K562 (cell line): Measurements from ENCODE around the gene ADGRL3. TPM values are rescaled to one million over a fixed set of nuclear protein-coding genes. Genes with fewer than 3 reads are reported as not detected.

Experiments
- ATAC-seq: fragments of 200-7000 bp; cut with Tn5 transposase; 3 replicates; pipeline ENCODE4 v1.9.1; 2020; ENCODE audit warnings: moderate library complexity
- BruUV-seq: library from RNA; stranded (reverse); fragments of 400-500 nt; replicated peaks from 2 replicates; lab custom pipeline; 2021; lab: Mats Ljungman, UMichigan
- CTCF ChIA-PET: fragments of 300-600 bp; formaldehyde crosslinking; extraction: SDS; loops from one replicate; lab custom pipeline; 2021; ENCODE audit warnings: low intra/inter-chr PET ratio; lab: Yijun Ruan, JAX
- POLR2A ChIA-PET: fragments of 300-600, 350-650 bp; sonication (Branson Sonifier 250); formaldehyde crosslinking; extraction: SDS; loops from one replicate; lab custom pipeline; 2021; ENCODE audit warnings: antibody characterized with exemption, inconsistent platforms; lab: Yijun Ruan, JAX
- DNase-seq, 4 experiments: peaks; one replicate each; pipeline versions ENCODE4 v3.0.0 to v3.0.0-alpha.2; 2011 to 2018; ENCODE audit warnings: low spot score in 3 of 4, mixed read lengths in 3 of 4; ENCODE audit errors: extremely low read depth in 1 of 4
- FAIRE-seq: peaks from 2 replicates; lab custom pipeline; 2011; peaks lifted over from hg19 to GRCh38; lab: Jason Lieb, UNC
- H2AFZ ChIP-seq: 2 replicates; pipeline ENCODE4 v1.6.0; 2011; ENCODE audit warnings: low read depth, low read length, control low read depth, inconsistent platforms
- H3K27ac ChIP-seq: fragments of 200-600 bp; 3 replicates; pipeline ENCODE4 v1.8.0; 2011; ENCODE audit warnings: low read depth, mild to moderate bottlenecking, control low read depth, inconsistent platforms, low read length, moderate library complexity, mixed read lengths; ENCODE audit errors: extremely low read depth
- H3K27me3 ChIP-seq, 2 experiments: fragments of 300-600 bp in 1 of 2; 2 replicates in 1 of 2; 3 replicates in 1 of 2; pipeline versions ENCODE4 v1.6.0 to v1.8.0; 2011; ENCODE audit warnings: inconsistent platforms in 2 of 2, low read length in 2 of 2, mild to moderate bottlenecking in 1 of 2, mixed read lengths in 1 of 2, moderate library complexity in 1 of 2; ENCODE audit not compliant: control insufficient read depth in 2 of 2, insufficient read depth in 2 of 2
- H3K36me3 ChIP-seq: fragments of 300-600 bp; 3 replicates; pipeline ENCODE4 v1.8.0; 2011; ENCODE audit warnings: mild to moderate bottlenecking, low read length, inconsistent platforms; ENCODE audit not compliant: control insufficient read depth, insufficient read depth
- H3K4me1 ChIP-seq, 2 experiments: fragments of 200-600 bp in 1 of 2; replicated peaks in 1 of 2; 2 replicates in 1 of 2; 3 replicates in 1 of 2; pipeline versions ENCODE4 v1.5.1 to v1.8.0; 2011; ENCODE audit warnings: inconsistent platforms in 2 of 2, low read length in 2 of 2, mild to moderate bottlenecking in 1 of 2, mixed read lengths in 1 of 2, moderate library complexity in 1 of 2; ENCODE audit not compliant: control insufficient read depth in 2 of 2, insufficient read depth in 2 of 2
- H3K4me2 ChIP-seq: 2 replicates; pipeline ENCODE4 v1.6.1; 2011; ENCODE audit warnings: low read length, control low read depth, inconsistent platforms, mixed read lengths; ENCODE audit not compliant: insufficient read depth
- H3K4me3 ChIP-seq: fragments of 200-600 bp; sonication (generic), shearing (Covaris generic); 2 replicates; pipeline ENCODE4 v1.5.1; 2016; ENCODE audit warnings: control low read depth, inconsistent platforms
- H3K79me2 ChIP-seq: fragments of 200-600 bp; 3 replicates; pipeline ENCODE4 v1.8.0; 2011; ENCODE audit warnings: low read length, inconsistent platforms; ENCODE audit not compliant: control insufficient read depth, insufficient read depth
- H3K9ac ChIP-seq, 2 experiments: 2 replicates each; pipeline versions ENCODE4 v1.6.0 to v1.6.1; 2011; ENCODE audit warnings: low read depth in 2 of 2, low read length in 2 of 2, control low read depth in 1 of 2, inconsistent platforms in 1 of 2, mild to moderate bottlenecking in 1 of 2, mixed read lengths in 1 of 2; ENCODE audit not compliant: insufficient read depth in 1 of 2
- H3K9me1 ChIP-seq: one replicate; pipeline ENCODE4 v1.6.0; 2011; ENCODE audit warnings: inconsistent platforms, mild to moderate bottlenecking, low read length, moderate library complexity; ENCODE audit not compliant: control insufficient read depth, insufficient read depth
- H3K9me3 ChIP-seq: replicated peaks from 2 replicates; pipeline ENCODE4 v1.5.1; 2011; ENCODE audit warnings: low read depth, low read length, inconsistent platforms; ENCODE audit not compliant: control insufficient read depth, insufficient read depth
- H4K20me1 ChIP-seq: replicated peaks from 2 replicates; pipeline ENCODE4 v1.6.1; 2011; ENCODE audit warnings: low read length, inconsistent platforms, mixed read lengths; ENCODE audit not compliant: control insufficient read depth, insufficient read depth
- DACH1 ChIP-seq: fragments of 450-650 bp; IDR thresholded peaks from 2 replicates; pipeline ENCODE4 v1.6.1; 2018; ENCODE audit not compliant: partially characterized antibody
- ELK3 ChIP-seq: fragments of 450-650 bp; formaldehyde crosslinking; IDR thresholded peaks from 2 replicates; pipeline ENCODE4 v1.4.0; 2020; ENCODE audit warnings: mild to moderate bottlenecking
- NCOA6 ChIP-seq: fragments of 450-650 bp; IDR thresholded peaks from 2 replicates; pipeline ENCODE4 v1.6.1; 2017; ENCODE audit warnings: mild to moderate bottlenecking
- SIN3B ChIP-seq: fragments of 450-650 bp; IDR thresholded peaks from 2 replicates; pipeline ENCODE4 v1.6.1; 2017; ENCODE audit warnings: low read depth, mild to moderate bottlenecking, moderate library complexity
- SREBF2 ChIP-seq: sonication (generic); formaldehyde crosslinking; IDR thresholded peaks from 2 replicates; pipeline ENCODE4 v1.4.0; 2020; ENCODE audit warnings: mild to moderate bottlenecking, missing genetic modification reagents
- STAG1 ChIP-seq: sonication (generic); formaldehyde crosslinking; IDR thresholded peaks from 2 replicates; pipeline ENCODE4 v1.5.0; 2020; ENCODE audit warnings: missing genetic modification reagents, borderline replicate concordance
- TCF7 ChIP-seq: sonication (generic); IDR thresholded peaks from 2 replicates; pipeline ENCODE4 v1.6.1; 2016; ENCODE audit warnings: antibody characterized with exemption, borderline replicate concordance
- ZBTB9 ChIP-seq: fragments of 450-650 bp; formaldehyde crosslinking; IDR thresholded peaks from 2 replicates; pipeline ENCODE4 v1.4.0; 2020; ENCODE audit warnings: mild to moderate bottlenecking, moderate library complexity
- ZC3H4 ChIP-seq: sonication (generic); formaldehyde crosslinking; IDR thresholded peaks from 2 replicates; pipeline ENCODE4 v1.9.0; 2021; ENCODE audit warnings: missing genetic modification reagents, borderline replicate concordance
- WGBS: fragments of 100-300 bp; shearing (Covaris generic); methylation state at CpG from one replicate; pipeline ENCODE4 v1.1.6; 2016; ENCODE audit warnings: low coverage, mixed read lengths; ENCODE audit not compliant: insufficient coverage; ENCODE audit errors: missing lambda C conversion rate; 5-methylcytosine and 5-hydroxymethylcytosine counted together
- in situ Hi-C: fragments of 300-500 bp; cut with MboI; formaldehyde crosslinking; loops from 4 replicates; pipeline ENCODE4 v1.15.0; 2018; ENCODE audit warnings: inconsistent platforms, mixed read lengths
- intact Hi-C: fragments of 100-400 bp; cut with micrococcal nuclease; formaldehyde crosslinking; loops from 2 replicates; pipeline ENCODE4 v1.14.2; 2022
- polyA plus RNA-seq, 8 experiments: library from polyadenylated mRNA; depleted of rRNA in 4 of 8; stranded (reverse) in 5 of 8; unstranded in 3 of 8; fragments of >200 nt; fragmentation: Nextera tagmentation in 2 of 8; fragmentation: Illumina TruSeq in 1 of 8; extraction: Ambion mirVana in 2 of 8; extraction: Trizol in 1 of 8; gene quantifications; 2 replicates each; pipeline versions ENCODE4 v1.2.1 to v1.2.3, GENCODE V29; 2011 to 2014; ENCODE audit warnings: inconsistent platforms in 1 of 8, missing spikeins in 1 of 8
- total RNA-seq, 7 experiments: library from RNA; depleted of rRNA in 6 of 7; stranded (reverse); fragments of >200 nt in 6 of 7; fragmentation: Illumina TruSeq in 2 of 7; extraction: Trizol in 2 of 7; gene quantifications; 2 replicates each; pipeline versions ENCODE4 v1.2.1 to v1.2.3, GENCODE V29; 2011 to 2021; ENCODE audit warnings: low replicate concordance in 1 of 7
- TF ChIP-seq, protein P1 (sequence below): sonication (generic); formaldehyde crosslinking; IDR thresholded peaks from 2 replicates; pipeline ENCODE4 v1.8.0; 2022; ENCODE audit warnings: mild to moderate bottlenecking, missing genetic modification reagents
- TF ChIP-seq, protein P2 (sequence below): fragments of 250-450 bp; sonication (Bioruptor Pico); IDR thresholded peaks from 2 replicates; pipeline ENCODE4 v1.5.0; 2021; ENCODE audit warnings: mild to moderate bottlenecking, moderate library complexity
- TF ChIP-seq, protein P3 (sequence below): fragments of 250-450 bp; sonication (Bioruptor Pico); IDR thresholded peaks from 2 replicates; pipeline ENCODE4 v1.8.0; 2021; ENCODE audit warnings: borderline replicate concordance, mild to moderate bottlenecking, moderate library complexity; ENCODE audit not compliant: poor library complexity, severe bottlenecking

Gene ADGRL3
- total and polyA plus RNA-seq, 9 of the 15 experiments (the other 6 are each of a cell fraction or from before 2014, with no cell fraction given): 0.03 to 0.14 (median 0.04) TPM; not detected in 2

DNA sequence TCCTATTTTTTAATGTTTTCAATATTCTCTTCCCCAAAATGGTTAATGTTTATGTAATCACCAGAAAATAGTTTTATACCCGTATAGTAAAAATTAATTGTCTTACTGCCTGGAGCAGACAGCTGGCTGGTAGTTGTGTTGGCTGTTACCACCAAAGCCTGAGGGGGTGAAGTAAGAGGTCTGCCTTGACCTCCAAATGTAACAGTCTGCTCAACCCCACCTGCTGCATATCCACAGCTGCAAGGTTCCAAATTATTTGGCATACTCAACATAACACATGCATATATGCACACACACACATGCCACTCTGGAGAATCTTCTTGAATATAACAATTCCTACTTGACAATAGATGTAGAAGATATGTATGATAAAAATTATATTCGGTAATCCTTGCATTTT lies 624.3 kb downstream of the ADGRL3 start:
- intact Hi-C loops (no loop called here), in situ Hi-C loops (no loop called here)
- DNase-seq: no peak
- ChIA-PET POLR2A (no interaction called here), CTCF (no interaction called here)
- H3K79me2 ChIP-seq: no peaks in the 10 kb centered on the region
- 0% methylated on average over 2 of the region's 2 CpGs for WGBS
- H3K4me3 ChIP-seq: no peak overlapping the region
- no peaks in the 10 kb centered on the region for H3K36me3 ChIP-seq
- no peak for ATAC-seq
- no peaks in the 10 kb centered on the region for H4K20me1 ChIP-seq
- FAIRE-seq: no peak
- no peak overlapping the region for H3K9ac ChIP-seq
- no peaks in the 10 kb centered on the region for H3K9me3 ChIP-seq
- no peaks in the 10 kb centered on the region for H3K9me1 ChIP-seq
- H3K27me3 ChIP-seq: no peaks in the 10 kb centered on the region
- no peak overlapping the region for H3K4me2 ChIP-seq
- H3K4me1 ChIP-seq: no peaks in the 10 kb centered on the region
- H3K27ac ChIP-seq: no peak overlapping the region
- no TSS peak for BruUV-seq
- H2AFZ ChIP-seq: no peak overlapping the region
- TF ChIP-seq TCF7 (no peak), DACH1 (no peak), STAG1 (CRISPR knock-in tag) (no peak), ZC3H4 (CRISPR knock-in tag) (no peak), SIN3B (no peak), SREBF2 (CRISPR knock-in tag) (no peak), ELK3 (CRISPR knock-in tag) (no peak), NCOA6 (no peak), ZBTB9 (no peak)
- TF ChIP-seq, protein P1, sequence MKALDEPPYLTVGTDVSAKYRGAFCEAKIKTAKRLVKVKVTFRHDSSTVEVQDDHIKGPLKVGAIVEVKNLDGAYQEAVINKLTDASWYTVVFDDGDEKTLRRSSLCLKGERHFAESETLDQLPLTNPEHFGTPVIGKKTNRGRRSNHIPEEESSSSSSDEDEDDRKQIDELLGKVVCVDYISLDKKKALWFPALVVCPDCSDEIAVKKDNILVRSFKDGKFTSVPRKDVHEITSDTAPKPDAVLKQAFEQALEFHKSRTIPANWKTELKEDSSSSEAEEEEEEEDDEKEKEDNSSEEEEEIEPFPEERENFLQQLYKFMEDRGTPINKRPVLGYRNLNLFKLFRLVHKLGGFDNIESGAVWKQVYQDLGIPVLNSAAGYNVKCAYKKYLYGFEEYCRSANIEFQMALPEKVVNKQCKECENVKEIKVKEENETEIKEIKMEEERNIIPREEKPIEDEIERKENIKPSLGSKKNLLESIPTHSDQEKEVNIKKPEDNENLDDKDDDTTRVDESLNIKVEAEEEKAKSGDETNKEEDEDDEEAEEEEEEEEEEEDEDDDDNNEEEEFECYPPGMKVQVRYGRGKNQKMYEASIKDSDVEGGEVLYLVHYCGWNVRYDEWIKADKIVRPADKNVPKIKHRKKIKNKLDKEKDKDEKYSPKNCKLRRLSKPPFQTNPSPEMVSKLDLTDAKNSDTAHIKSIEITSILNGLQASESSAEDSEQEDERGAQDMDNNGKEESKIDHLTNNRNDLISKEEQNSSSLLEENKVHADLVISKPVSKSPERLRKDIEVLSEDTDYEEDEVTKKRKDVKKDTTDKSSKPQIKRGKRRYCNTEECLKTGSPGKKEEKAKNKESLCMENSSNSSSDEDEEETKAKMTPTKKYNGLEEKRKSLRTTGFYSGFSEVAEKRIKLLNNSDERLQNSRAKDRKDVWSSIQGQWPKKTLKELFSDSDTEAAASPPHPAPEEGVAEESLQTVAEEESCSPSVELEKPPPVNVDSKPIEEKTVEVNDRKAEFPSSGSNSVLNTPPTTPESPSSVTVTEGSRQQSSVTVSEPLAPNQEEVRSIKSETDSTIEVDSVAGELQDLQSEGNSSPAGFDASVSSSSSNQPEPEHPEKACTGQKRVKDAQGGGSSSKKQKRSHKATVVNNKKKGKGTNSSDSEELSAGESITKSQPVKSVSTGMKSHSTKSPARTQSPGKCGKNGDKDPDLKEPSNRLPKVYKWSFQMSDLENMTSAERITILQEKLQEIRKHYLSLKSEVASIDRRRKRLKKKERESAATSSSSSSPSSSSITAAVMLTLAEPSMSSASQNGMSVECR (CRISPR knock-in tag): no peak
- TF ChIP-seq, protein P2, sequence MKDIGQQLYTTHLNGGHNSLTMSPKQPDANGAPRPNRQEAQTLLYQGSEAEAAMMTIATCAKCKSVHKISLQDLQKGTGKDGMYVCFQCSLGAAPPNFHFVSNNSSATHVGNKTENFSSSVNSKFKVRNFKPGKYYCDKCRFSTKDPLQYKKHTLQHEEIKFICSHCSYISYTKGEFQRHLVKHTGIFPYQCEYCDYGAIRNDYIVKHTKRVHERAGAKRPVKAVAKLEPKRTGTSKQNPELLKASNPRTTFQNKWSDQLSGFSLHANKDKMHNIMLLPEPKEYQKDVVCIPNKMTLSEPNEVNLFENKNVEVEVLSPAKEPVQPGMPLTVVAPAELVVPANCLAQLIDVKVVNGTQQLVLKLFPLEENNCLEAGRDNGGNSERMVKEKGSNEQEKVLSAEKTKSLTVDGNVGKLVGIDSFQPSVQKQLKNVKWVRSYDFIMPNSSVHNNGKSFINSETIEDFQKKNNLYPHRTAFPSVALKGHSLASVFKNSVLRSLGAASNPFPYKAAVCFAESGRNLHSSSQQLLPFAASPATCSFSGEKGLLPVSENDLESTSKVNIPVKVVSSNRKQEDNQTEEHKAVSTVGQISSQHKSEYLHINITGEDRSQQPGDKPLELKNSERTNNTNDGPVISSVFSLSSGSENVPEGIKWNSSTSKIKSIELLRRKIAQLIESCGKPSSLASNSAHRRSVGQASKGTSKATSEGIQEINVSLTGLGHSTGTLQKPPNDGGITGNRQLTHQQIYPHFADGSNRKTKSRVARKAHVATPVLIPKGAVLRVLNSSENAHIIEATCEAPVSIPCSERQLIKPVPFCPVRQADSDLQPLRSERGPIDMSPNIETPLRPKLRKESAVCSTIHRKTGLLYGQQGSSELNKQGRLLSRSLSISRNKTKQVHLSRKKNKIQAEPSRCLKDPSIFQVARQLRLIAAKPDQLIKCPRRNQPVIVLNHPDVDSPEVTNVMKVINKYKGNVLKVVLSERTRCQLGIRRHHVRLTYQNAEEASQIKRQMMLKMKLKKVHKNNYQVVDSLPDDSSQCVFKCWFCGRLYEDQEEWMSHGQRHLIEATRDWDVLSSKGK (CRISPR knock-in tag): no peak
- TF ChIP-seq, protein P3, sequence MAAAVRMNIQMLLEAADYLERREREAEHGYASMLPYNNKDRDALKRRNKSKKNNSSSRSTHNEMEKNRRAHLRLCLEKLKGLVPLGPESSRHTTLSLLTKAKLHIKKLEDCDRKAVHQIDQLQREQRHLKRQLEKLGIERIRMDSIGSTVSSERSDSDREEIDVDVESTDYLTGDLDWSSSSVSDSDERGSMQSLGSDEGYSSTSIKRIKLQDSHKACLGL (CRISPR knock-in tag): no peak
